Limb (tissue), 2 donors: ENCODE results near the gene GBA2.
A peak's percentile ranks its signal among the peaks of the same experiment; 100 is the strongest.

Experiments
- DNase-seq, 2 donors: peaks; one replicate each; pipeline ENCODE4 v3.0.0-alpha.2; 2016; ENCODE audit errors: extremely low spot score in 2 of 2

GBA2 gene

GRCh38 chr9:35695943-35696401 lies 53.1 kb downstream of the GBA2 start:
- DNase-seq: no peak

GRCh38 chr9:35691757-35692301 lies 57.2 kb downstream of the GBA2 start:
- DNase-seq: no peak

DNA sequence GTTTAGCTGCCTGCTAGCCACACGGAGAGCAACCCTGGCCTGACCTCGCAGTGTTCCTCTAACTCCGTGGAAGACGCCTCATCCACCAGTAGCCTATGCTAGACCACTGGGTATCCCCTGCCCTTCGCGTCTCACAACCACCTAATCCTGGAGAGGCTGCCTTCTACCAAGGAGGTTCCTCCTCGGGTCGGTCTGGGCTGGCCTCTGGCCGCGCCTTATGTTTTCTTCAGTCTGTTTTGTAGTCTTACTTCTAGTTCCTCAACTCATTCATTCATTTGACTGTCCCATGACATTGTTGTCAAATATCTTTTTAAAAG lies 57.7 kb downstream of the GBA2 start:
- no peak for DNase-seq

DNA sequence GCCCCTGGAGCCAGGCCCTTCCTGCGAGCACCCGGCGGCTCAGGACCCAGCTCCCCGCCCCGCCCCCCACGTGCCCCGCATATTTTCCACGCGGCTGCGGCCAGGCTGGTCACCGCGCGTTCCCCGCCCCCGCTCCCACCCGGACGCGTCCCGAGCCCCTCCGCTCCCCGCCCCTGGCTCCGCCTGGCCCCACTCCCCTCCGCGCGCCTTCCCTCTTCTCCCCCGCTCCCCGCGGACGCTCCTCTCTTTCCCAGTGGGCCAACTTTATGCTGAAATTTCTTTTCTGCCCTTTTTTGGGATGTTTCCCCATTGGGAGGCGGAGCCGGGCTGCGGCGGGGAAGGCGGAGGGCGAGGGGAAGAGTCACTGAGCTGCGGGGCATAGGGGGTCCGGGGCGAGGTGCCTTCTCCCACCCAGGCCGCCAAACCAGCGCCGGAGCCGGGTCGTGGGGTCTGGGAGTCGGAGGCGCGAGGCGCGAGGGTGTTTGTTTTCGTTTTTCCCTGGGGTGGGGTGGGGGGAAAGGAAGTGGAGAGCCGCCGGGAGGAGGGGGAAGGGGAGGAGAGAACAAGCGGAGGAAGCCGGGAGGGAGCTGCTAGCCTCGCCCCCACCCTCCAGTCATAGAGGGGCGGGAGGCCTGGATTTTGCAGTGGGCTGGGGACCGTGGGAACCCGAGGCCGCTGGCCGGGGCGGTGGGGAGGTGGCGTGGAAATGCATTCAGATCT lies 58.3 kb downstream of the GBA2 start:
- DNase-seq: peak; percentile 84 to 85

- DNase-seq: no peak
These were observed 58.8 kb downstream of the GBA2 start for GRCh38 chr9:35690294-35690613.

- DNase-seq: peak; percentile 72 to 84
These were observed 59.3 kb downstream of the GBA2 start, which contains the start of gene TPM2 for GRCh38 chr9:35689542-35690293. Gene TPM2, minus strand, starts transcription at chr9:35689925. Its CDS starts 108 bp downstream, at chr9:35689817.

DNA sequence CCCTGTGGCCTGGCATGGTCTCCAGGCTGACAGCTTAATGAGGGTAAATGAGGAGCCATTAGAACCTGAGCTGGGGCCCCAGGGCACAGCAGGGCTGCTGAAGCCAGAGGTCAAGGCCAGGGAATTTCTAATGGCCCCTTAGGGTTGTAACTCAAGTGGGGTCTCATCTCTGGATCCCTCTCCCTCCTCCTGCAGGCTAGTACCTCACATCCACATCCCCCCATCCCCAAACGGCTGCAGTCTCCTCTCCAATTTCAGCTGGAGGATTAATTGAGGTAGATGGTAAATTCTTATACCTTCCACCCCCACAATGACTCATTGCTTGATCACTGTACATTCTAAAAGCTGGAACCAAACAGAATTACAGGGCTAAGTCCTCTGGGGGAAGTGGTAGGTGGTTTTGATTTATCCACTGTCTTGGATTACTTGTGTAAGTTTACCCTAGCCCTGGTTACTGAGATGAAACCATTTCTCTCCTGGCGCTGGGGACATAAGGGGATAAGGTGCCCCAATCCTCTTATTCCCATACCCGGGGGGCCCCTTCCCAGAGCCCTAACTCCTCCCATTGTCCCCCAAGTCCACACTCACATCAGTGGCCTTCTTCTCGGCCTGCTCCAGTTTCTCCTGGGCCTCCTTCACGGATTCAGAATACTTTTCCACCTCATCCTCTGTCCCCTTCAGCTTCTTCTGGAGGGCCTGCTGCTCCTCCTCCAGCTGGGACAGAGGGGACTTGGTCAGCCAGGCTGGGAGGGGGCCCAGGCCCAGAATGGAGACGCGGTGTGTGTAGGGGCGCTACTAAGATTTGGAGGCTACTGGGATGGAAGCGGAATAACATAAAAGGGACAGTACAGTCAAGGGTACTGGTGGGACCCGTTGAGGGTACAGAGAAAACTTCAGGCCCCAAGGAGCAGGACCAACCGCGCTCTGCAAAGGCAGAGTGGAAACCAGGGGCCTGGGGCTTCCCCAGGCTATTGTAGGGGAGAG lies 60.2 kb downstream of the GBA2 start:
- no peak for DNase-seq

GRCh38 chr9:35687972-35688557 lies 61.0 kb downstream of the GBA2 start:
- DNase-seq: no peak

- DNase-seq: no peak
These were observed 61.7 kb downstream of the GBA2 start for GRCh38 chr9:35687306-35687705.
